HepG2 (cell line): ENCODE data around the gene MYCBPAP.

Experiments used
- CC2D1A ChIP-seq: sonication (generic); formaldehyde crosslinking; IDR thresholded peaks from 2 replicates; pipeline ENCODE4 v1.8.1; 2023; ENCODE audit warnings: mild to moderate bottlenecking, missing genetic modification reagents
- FOSL1 ChIP-seq: sonication (generic); formaldehyde crosslinking; IDR thresholded peaks from 2 replicates; pipeline ENCODE4 v1.9.0; 2021; ENCODE audit warnings: missing genetic modification reagents, borderline replicate concordance
- KAT7 ChIP-seq: IDR thresholded peaks from 2 replicates; pipeline ENCODE4 v1.6.1; 2018; ENCODE audit warnings: borderline replicate concordance, missing compliant biosample characterization
- MAX ChIP-seq: IDR thresholded peaks from 2 replicates; pipeline ENCODE4 v1.6.1; 2012; ENCODE audit warnings: inconsistent platforms
- RFX5 ChIP-seq: IDR thresholded peaks from 2 replicates; pipeline ENCODE4 v1.6.1; 2011; ENCODE audit warnings: low read depth, low read length, improper control_type of control experiment
- ZFY ChIP-seq: sonication (generic); formaldehyde crosslinking; IDR thresholded peaks from 2 replicates; pipeline ENCODE4 v1.4.0; 2020; ENCODE audit warnings: missing genetic modification reagents
- ZNF260 ChIP-seq: sonication (generic); formaldehyde crosslinking; IDR thresholded peaks from 2 replicates; pipeline ENCODE4 v1.4.0; 2020; ENCODE audit warnings: missing genetic modification reagents, low read depth, mild to moderate bottlenecking, borderline replicate concordance
- ZNF281 ChIP-seq: sonication (generic); formaldehyde crosslinking; IDR thresholded peaks from 2 replicates; pipeline ENCODE4 v1.4.0; 2020; ENCODE audit warnings: missing genetic modification reagents, borderline replicate concordance
- ZNF510 ChIP-seq: sonication (generic); formaldehyde crosslinking; IDR thresholded peaks from 2 replicates; pipeline ENCODE4 v1.4.0; 2020; ENCODE audit warnings: low read depth, mild to moderate bottlenecking, missing genetic modification reagents
- ZNF629 ChIP-seq: sonication (generic); formaldehyde crosslinking; conservative IDR thresholded peaks from 2 replicates; pipeline ENCODE4 v1.5.0; 2020; ENCODE audit warnings: missing genetic modification reagents
- TF ChIP-seq, protein P1 (sequence below): conservative IDR thresholded peaks from 2 replicates; pipeline ENCODE4 v1.6.1; 2018; ENCODE audit warnings: missing genetic modification reagents

DNA sequence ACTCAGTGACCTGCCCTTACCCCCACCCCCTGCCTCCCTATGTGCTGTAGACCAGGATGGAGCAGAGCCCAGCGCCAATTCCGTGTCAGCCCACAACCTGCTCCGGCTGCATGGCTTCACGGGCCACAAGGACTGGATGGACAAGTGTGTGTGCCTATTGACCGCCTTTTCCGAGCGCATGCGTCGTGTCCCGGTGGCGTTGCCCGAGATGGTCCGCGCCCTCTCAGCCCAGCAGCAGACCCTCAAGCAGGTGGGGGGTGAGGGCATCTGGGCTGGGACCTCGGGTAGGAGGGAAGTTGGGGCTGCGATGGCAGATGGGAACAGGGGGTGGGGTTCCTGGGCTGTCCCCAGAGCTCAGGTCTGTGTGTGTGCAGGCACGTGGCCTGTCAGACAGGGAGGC, 46.0 kb downstream of the MYCBPAP start:
- no peak for TF ChIP-seq FOSL1 (CRISPR knock-in tag)
- no peak for TF ChIP-seq KAT7 (CRISPR knock-in tag)
- TF ChIP-seq RFX5: no peak
- TF ChIP-seq ZFY (CRISPR knock-in tag): no peak
- no peak for TF ChIP-seq ZNF629
- TF ChIP-seq CC2D1A (CRISPR knock-in tag): no peak
- no peak for TF ChIP-seq ZNF510 (CRISPR knock-in tag)
- TF ChIP-seq ZNF281 (CRISPR knock-in tag): no peak
- TF ChIP-seq ZNF260: no peak
- TF ChIP-seq, protein P1, sequence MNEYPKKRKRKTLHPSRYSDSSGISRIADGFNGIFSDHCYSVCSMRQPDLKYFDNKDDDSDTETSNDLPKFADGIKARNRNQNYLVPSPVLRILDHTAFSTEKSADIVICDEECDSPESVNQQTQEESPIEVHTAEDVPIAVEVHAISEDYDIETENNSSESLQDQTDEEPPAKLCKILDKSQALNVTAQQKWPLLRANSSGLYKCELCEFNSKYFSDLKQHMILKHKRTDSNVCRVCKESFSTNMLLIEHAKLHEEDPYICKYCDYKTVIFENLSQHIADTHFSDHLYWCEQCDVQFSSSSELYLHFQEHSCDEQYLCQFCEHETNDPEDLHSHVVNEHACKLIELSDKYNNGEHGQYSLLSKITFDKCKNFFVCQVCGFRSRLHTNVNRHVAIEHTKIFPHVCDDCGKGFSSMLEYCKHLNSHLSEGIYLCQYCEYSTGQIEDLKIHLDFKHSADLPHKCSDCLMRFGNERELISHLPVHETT (CRISPR knock-in tag): no peak
- no peak for TF ChIP-seq MAX
